ENCODE measurements around the gene VASH2.
"Not testable (repeated sequence)": the region's sequence is repeated elsewhere in the genome, so short reads cannot be mapped to it uniquely, and the experiment has no call there.

The VASH2 gene

DNA sequence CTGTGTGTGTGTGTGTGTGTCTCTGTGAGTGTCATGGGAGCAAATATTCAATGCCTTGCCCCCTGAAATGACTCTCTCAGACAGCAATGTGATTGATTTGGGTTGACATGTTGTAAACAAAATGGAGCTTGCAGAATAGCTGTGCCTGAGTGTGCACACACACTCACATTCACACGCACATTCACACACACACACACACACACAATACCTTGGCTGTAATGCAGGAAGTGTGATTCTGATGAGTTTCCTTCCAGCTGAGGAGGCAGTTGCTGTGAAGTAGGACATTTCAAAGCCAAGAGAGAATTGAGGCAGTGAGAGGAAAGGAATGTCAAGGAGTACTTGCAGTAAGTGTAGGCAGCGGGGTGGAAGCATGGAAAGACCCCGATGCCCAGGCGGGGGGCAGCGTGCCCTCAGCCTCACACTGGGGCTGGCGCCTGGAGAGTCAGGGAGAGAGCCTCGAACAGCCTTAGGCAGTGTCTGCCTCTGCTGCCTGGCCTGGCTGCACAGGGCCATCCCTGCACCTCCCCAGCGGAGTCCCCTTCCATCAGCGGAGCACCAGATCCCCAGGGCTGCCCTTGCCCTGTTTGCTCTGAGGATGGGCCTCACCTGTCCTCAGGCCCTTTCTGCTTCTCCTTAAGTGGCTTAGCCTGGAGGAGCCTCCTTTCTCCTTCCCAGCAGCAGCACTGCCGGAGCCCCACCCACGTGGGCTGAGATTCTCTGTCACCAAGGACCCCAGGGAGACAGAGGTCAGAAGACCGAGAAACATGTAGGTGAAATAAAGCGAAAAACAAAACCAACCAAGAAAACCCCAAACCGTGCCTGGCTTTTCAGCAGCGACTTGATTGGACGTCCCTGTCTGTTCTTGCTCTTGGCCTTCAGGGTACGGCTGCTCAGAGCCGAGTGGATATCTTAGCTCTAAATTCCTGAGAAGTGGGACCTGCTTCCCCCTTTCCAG is 9.2 kb downstream of the VASH2 start:
- H3K4me3 ChIP-seq (ENCODE audit: low read length) = no peak overlapping the region
- TF ChIP-seq ZNF274 (IDR thresholded peaks at IDR 0.05; ENCODE audit: low read depth, low read length) = no peak

DNA sequence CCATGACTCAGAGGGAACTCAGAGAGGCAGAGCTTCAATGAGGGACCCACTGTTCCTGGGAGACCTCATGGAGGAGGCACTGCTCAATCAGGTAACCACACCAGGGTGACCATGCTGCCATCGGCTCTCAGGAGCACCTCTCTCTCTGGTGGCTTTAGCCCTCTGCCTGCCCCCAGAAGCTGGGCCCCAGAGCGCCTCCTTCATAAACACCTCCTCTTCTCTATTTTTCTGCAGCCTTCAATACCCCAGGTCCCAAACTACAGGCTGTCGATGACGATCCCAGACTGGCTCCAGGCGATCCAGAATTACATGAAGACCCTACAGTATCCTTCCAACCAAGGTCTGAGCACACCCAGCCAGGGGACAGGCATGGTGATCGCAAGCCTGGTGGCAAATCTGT is 10.6 kb downstream of the VASH2 start:
- no peak for TF ChIP-seq ZNF274 (IDR thresholded peaks at IDR 0.05; ENCODE audit: low read depth, low read length)
- H3K4me3 ChIP-seq (ENCODE audit: low read length) = no peak overlapping the region

DNA sequence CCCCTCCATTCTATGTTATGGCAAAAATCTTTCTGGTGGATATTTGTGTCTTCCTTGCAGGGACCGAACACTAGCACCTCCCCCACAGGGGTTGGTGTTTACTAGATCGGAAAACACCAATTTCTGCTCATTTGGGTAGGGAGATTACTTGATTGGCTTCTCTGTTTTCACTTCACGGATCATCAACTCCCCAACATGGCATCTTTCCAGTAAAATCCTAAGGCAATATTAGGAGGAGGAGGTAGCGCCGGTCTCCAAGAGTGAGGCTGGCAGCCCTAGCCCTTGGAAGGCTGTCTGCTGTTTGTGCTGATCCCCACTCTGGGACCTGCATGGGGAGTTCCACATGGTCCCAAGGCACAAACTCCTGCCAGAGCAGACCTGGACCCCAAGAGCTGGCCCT is 12.2 kb downstream of the VASH2 start:
- H3K4me3 ChIP-seq (ENCODE audit: low read length) = no peak overlapping the region
- TF ChIP-seq ZNF274 (IDR thresholded peaks at IDR 0.05; ENCODE audit: low read depth, low read length) = no peak

DNA sequence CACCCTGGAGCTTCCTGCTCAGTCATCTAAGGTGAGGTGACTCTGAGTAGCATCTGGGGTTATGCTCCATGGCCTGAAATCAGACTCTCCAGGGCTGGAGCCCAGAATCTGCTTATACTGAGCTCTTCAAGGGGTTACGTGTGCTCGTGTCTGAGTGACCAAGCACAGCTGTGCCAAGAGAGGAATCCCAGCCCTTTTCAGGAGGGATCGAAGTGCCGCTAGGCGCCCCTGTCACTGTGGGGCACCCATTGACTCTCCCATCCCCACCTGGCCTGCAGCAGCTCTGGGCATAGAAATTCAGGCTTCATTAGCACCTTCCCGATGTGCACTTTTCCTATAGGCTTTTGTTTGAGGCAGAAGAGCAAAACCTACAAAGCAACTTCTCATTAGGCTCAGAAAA is 13.8 kb downstream of the VASH2 start:
- no peak overlapping the region for H3K4me3 ChIP-seq (ENCODE audit: low read length)
- no peak for TF ChIP-seq ZNF274 (IDR thresholded peaks at IDR 0.05; ENCODE audit: low read depth, low read length)

DNA sequence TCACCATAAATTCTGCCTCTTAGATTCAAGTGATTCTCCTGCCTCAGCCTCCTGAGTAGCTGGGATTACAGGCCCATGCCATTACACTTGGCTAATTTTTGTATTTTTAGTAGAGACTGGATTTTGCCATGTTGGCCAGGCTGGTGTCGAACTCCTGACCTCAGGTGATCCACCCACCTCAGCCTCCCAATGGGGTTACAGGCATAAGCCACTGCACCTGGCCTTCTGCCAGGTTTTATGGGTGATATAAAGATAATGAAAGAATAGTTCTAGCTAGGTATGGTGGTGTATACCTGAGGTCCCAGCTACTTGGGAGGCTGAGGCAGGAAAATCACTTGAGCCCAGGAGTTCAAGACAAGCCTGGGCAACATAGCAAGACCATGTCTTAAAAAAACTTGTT is 14.7 kb downstream of the VASH2 start:
- H3K4me3 ChIP-seq (ENCODE audit: low read length) = not testable (repeated sequence)

DNA sequence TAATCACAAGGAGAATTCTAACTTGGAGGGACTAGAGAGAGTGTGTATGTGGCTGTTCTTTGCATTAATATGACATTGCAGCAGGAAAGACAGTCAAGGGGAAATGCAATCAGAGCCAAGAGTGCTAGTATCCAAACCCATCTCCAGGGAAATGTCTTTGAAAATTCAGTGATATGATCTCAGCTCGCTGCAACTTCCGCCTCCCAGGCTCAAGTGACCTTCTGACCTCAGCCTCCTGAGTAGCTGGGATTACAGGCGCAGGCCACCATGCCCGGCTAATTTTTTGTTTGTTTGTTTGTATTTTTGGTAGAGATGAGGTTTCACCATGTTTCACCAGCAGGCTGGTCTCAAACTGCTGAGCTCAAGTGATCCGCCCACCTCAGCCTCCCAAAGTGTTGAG is 16.3 kb downstream of the VASH2 start:
- H3K4me3 ChIP-seq (ENCODE audit: low read length) = no peak overlapping the region
- TF ChIP-seq ZNF274 (IDR thresholded peaks at IDR 0.05; ENCODE audit: low read depth, low read length) = no peak

DNA sequence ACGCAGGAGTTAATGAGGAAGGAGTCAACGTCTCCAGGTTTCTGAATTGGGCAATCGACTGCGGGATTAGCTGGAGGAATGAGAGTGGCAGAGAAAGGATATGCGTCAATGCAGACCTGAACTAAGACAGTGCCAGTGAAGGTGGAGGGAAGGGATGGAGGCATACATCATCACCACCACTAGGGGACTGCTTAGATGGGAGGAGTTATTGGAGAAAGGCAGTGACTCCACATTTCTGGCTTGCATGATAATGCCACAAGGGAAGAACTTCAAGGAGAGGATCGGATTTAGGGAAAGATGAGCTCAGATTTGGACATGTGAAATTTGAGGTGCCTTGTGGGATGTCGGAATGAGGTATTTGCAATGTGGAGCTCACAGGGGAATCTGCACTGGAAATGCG is 17.5 kb downstream of the VASH2 start:
- no peak overlapping the region for H3K4me3 ChIP-seq (ENCODE audit: low read length)
- no peak for TF ChIP-seq ZNF274 (IDR thresholded peaks at IDR 0.05; ENCODE audit: low read depth, low read length)

DNA sequence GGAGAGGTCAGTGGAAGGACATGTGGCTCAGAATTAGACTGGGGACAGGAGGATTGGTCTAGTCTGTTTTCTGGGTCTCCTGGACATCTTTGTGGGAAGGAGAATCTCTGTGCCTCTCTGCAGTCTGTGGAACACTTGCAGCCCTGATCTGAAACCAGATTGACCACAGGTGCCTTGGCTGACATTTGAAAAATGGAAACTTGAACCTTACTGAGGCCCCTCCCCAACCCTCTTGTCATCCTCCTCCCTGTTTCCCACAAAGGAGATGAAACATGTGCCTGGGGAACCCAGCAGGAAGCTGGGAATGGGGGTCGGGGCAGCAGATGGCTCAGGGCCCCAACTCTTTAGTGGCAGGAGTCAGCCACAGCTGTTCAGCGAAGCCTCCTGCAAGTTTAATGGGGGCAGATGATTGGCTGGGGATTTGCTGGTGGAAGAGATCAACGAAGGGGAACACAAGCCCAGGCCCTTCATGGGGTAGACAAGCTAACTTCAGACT is 18.1 kb downstream of the VASH2 start:
- no peak overlapping the region for H3K4me3 ChIP-seq (ENCODE audit: low read length)
- no peak for TF ChIP-seq ZNF274 (IDR thresholded peaks at IDR 0.05; ENCODE audit: low read depth, low read length)

DNA sequence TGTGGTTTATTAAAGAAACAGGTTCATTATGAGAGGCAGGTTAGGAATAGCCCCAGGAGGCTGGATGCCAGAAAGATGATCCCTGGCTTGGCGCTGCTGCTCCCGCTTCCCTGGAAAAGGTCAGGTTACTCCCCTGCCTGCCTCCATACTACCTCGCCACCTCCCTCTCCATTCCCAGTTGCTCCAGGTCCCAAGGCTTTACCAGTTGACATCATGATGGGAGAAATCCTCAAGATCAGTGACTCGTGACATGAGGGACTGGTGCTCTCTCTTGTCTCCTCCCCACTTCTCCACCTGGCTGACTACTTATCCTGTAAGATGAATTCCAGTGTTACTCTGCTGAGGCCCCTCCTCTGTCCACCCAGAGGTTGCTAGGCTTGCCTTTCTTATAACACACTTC is 19.7 kb downstream of the VASH2 start:
- H3K4me3 ChIP-seq (ENCODE audit: low read length) = no peak overlapping the region
- TF ChIP-seq ZNF274 (IDR thresholded peaks at IDR 0.05; ENCODE audit: low read depth, low read length) = no peak

DNA sequence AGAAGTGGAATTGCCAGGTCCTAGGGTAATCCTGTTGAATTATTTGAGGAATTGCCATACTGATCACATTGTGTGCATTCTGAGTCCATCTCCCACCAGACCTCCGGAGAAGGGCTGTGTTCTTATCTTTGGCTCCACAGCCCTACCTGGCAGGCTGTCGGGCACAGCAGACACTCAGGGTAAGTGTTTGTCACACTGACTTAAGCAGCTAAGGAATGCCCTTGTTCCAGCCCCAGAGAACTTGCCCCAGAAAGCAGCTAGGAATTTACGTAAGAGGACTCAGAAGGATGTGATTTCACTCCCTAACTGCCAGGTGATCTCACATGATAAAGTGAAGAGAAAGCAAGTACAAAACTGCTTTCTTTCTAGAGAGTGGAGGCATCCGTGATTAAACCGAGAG is 21.0 kb downstream of the VASH2 start:
- H3K4me3 ChIP-seq (ENCODE audit: low read length) = no peak overlapping the region
- TF ChIP-seq ZNF274 (IDR thresholded peaks at IDR 0.05; ENCODE audit: low read depth, low read length) = no peak

DNA sequence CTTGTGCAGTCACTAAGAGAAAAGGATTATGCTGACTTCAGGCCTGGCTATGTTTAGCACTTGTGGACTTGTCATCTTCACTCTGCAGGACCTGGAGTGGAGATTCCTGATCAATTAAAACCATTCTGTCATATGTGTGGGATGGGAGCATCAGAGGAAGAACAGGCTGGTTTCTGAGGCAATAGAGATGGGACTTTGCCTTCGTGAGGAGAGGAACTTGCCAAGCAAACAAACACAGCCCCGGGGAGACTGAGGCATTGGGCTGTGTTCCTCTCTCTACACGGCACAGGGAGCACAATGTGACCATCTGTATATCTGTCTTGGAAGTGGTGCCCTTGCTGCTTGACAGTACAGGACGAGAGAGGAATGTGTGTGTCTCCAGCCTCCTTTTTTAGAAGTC is 23.1 kb downstream of the VASH2 start:
- no peak for TF ChIP-seq ZNF274 (IDR thresholded peaks at IDR 0.05; ENCODE audit: low read depth, low read length)
- H3K4me3 ChIP-seq (ENCODE audit: low read length) = no peak overlapping the region

DNA sequence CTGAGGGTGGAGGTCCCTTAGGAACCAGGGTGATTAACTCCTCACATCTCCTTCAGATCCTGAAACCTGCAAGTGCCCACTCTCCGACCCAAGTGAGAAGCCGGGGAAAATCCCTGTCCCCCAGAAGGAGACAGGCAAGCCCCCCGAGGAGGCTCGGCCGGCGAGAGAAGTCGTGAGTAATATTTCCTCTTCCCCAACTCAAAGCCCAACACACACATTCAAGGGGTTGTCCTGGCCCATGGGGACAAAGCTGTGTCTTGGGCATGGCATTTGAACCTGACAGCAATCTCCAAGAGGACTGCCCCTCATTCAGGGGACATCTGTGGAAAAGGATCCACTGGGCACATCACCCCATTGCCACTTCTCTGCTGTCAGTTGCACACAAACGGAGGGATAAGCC is 23.6 kb downstream of the VASH2 start:
- no peak overlapping the region for H3K4me3 ChIP-seq (ENCODE audit: low read length)
- TF ChIP-seq ZNF274 (IDR thresholded peaks at IDR 0.05; ENCODE audit: low read depth, low read length) = no peak

DNA sequence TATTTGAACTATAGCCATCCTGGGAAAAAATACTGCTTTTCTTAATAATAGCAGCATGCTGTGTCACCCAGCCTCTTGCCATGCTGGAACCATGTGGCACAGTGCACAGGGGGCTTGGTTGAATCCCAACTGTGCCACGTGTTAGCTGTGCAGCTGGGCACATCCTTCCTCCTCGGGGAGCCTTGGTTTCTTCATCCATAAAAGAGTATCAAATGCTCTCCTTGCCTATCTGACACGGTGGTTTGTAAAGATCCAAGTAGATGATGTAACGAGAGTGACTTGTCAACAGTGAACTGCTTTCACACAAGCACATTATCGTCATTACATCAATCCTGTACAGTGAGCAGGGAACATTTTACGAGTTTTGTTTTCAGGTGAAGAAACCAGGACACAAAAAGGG is 24.4 kb downstream of the VASH2 start:
- no peak overlapping the region for H3K4me3 ChIP-seq (ENCODE audit: low read length)
- TF ChIP-seq ZNF274 (IDR thresholded peaks at IDR 0.05; ENCODE audit: low read depth, low read length) = no peak

DNA sequence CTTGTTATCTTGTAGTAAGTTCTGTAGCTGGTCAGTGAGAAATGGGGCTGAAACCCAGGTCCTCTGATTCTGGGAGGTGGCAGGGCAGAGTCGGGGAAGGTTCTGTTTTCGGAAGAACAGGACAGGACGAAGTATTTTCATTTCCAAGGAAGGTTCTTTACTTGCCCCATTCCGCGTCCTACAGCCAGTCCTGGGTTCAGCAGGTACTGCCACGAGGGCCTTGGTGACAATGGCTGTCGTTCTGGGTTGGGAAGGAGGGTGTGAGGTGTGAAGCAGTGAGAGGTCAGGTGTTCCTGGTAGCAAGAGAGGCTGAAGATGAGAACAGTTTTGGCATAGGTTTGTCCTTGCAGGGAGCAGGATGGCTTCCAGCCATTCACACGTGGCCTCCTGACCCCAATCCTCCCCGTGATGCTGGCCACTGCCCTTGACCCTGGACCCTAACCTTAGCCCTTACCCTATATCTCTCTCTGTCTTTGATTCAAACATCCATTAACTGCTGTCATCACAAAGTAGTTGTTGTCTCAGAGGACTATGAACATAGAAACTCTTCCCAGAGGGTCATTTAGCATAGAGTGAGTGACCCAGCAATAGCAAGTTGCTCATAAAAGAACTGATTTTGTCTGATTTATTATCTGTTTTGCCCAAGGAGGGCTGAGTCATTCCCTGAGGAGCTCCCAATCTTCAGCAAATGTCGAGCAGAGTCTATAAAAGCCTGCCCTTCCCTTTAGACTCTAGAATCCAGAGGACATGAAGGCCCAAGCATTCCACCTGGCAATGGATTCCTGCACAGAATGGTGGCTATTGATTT is 25.0 kb downstream of the VASH2 start:
- no peak overlapping the region for H3K4me3 ChIP-seq (ENCODE audit: low read length)
- TF ChIP-seq ZNF274 (IDR thresholded peaks at IDR 0.05; ENCODE audit: low read depth, low read length) = no peak

DNA sequence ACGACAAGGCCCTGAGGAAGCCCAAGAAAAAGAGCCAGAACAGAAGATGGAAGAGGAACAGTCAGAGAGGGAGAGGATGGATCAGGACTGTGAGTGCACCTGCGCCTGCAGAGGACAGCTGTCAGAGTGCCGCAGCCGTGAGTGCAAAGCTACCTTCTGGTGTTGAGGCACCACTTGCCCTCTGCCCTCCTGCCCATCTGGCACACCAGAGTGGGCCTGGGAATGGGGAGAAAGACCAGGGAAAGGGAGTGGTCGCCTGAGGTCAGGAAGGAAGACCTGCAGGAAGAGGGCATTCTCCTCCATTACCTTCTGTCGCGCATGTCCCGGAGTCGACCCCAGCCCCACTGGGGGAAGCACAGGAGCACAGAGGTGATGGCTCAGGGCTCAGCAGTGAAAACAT is 26.2 kb downstream of the VASH2 start:
- no peak for TF ChIP-seq ZNF274 (IDR thresholded peaks at IDR 0.05; ENCODE audit: low read depth, low read length)

More for the DNA sequence above, 26.2 kb downstream of the VASH2 start:
- H3K4me3 ChIP-seq (ENCODE audit: low read length) = no peak overlapping the region

All from GM08714 (cell line).